HG02943 (cell line): Measurements from ENCODE around the gene THSD7A.
"Not testable (repeated sequence)": the region's sequence is repeated elsewhere in the genome, so short reads cannot be mapped to it uniquely, and the experiment has no call there.

Source experiments
- ATAC-seq: cut with Tn5 transposase; IDR thresholded peaks from one replicate; pipeline ENCODE4 v1.9.1; 2021; ENCODE audit warnings: mild to moderate bottlenecking, low read depth, moderate library complexity; ENCODE audit not compliant: unreplicated experiment

The THSD7A gene

GRCh38 chr7:11533229-11533820, 298.7 kb downstream of the THSD7A start:
- no peak for ATAC-seq

GRCh38 chr7:11529382-11529781, 302.6 kb downstream of the THSD7A start:
- ATAC-seq, result no peak

- ATAC-seq, result no peak
Measured at GRCh38 chr7:11527707-11528106, 304.3 kb downstream of the THSD7A start.

- ATAC-seq, result no peak
Measured at GRCh38 chr7:11524476-11525397, 307.3 kb downstream of the THSD7A start.

GRCh38 chr7:11521964-11522499, 310.0 kb downstream of the THSD7A start:
- not testable (repeated sequence) for ATAC-seq

- no peak for ATAC-seq
Measured at GRCh38 chr7:11517853-11518252, 314.1 kb downstream of the THSD7A start.

- ATAC-seq, result no peak
Measured at GRCh38 chr7:11516328-11516727, 315.7 kb downstream of the THSD7A start.

GRCh38 chr7:11513460-11513859, 318.5 kb downstream of the THSD7A start:
- ATAC-seq, result no peak

- ATAC-seq, result no peak
Measured at GRCh38 chr7:11507929-11508328, 324.1 kb downstream of the THSD7A start.

GRCh38 chr7:11506417-11506816, 325.6 kb downstream of the THSD7A start:
- no peak for ATAC-seq

- no peak for ATAC-seq
Measured at GRCh38 chr7:11505471-11505985, 326.5 kb downstream of the THSD7A start.

- no peak for ATAC-seq
Measured at GRCh38 chr7:11492307-11492706, 339.7 kb downstream of the THSD7A start.

GRCh38 chr7:11491811-11492210, 340.2 kb downstream of the THSD7A start:
- ATAC-seq, result no peak

- no peak for ATAC-seq
Measured at GRCh38 chr7:11489280-11489679, 342.7 kb downstream of the THSD7A start.

- no peak for ATAC-seq
Measured at GRCh38 chr7:11486271-11486670, 345.7 kb downstream of the THSD7A start.

- no peak for ATAC-seq
Measured at GRCh38 chr7:11485636-11486035, 346.4 kb downstream of the THSD7A start.

GRCh38 chr7:11480143-11480542, 351.9 kb downstream of the THSD7A start:
- ATAC-seq, result no peak

GRCh38 chr7:11478882-11479281, 353.1 kb downstream of the THSD7A start:
- no peak for ATAC-seq

GRCh38 chr7:11478426-11478825, 353.6 kb downstream of the THSD7A start:
- no peak for ATAC-seq

- no peak for ATAC-seq
Measured at GRCh38 chr7:11474902-11475585, 357.0 kb downstream of the THSD7A start.
